DOHH2 (cell line): ENCODE results near the gene RBX1.

Experiments
- H3F3A ChIP-seq: fragments of 200-600 bp; sonication (generic), shearing (Covaris generic); 2 replicates; pipeline ENCODE4 v1.6.0; 2016; ENCODE audit warnings: antibody characterized with exemption, mild to moderate bottlenecking; ENCODE audit not compliant: control insufficient read depth, insufficient read depth
- H3K27ac ChIP-seq: fragments of 200-600 bp; sonication (generic); 2 replicates; pipeline ENCODE4 v1.5.1; 2014; ENCODE audit warnings: low read depth, mild to moderate bottlenecking, low read length, moderate library complexity
- H3K27me3 ChIP-seq: fragments of 200-600 bp; sonication (generic); 2 replicates; pipeline ENCODE4 v1.6.1; 2014; ENCODE audit warnings: mild to moderate bottlenecking, low read length, mixed read lengths; ENCODE audit not compliant: control insufficient read depth
- H3K36me3 ChIP-seq: fragments of 200-600 bp; sonication (generic); 2 replicates; pipeline ENCODE4 v1.6.1; 2014; ENCODE audit warnings: mild to moderate bottlenecking, low read length, moderate library complexity, mixed read lengths; ENCODE audit not compliant: control insufficient read depth
- H3K4me1 ChIP-seq: fragments of 200-600 bp; sonication (generic); 2 replicates; pipeline ENCODE4 v1.6.1; 2014; ENCODE audit warnings: mild to moderate bottlenecking, low read length, mixed read lengths; ENCODE audit not compliant: control insufficient read depth
- H3K4me2 ChIP-seq: fragments of 200-600 bp; sonication (generic); 2 replicates; pipeline ENCODE4 v1.6.0; 2014; ENCODE audit warnings: mild to moderate bottlenecking, low read length, moderate library complexity
- H3K4me3 ChIP-seq: fragments of 200-600 bp; sonication (generic); 2 replicates; pipeline ENCODE4 v1.5.1; 2014; ENCODE audit warnings: mild to moderate bottlenecking, low read length, mixed read lengths
- H3K79me2 ChIP-seq: fragments of 200-600 bp; sonication (generic); 2 replicates; pipeline ENCODE4 v1.6.1; 2014; ENCODE audit warnings: mild to moderate bottlenecking, low read length, mixed read lengths; ENCODE audit not compliant: control insufficient read depth
- H3K9me2 ChIP-seq: fragments of 200-600 bp; sonication (generic); replicated peaks from 2 replicates; pipeline ENCODE4 v1.6.1; 2014; ENCODE audit warnings: mild to moderate bottlenecking, low read length, mixed read lengths; ENCODE audit not compliant: control insufficient read depth
- H3K9me3 ChIP-seq: fragments of 200-600 bp; sonication (generic); 2 replicates; pipeline ENCODE4 v1.6.1; 2014; ENCODE audit warnings: antibody characterized with exemption, low read length, mixed read lengths; ENCODE audit not compliant: control insufficient read depth, insufficient read depth
- H4K20me1 ChIP-seq: fragments of 200-600 bp; sonication (generic); 2 replicates; pipeline ENCODE4 v1.6.0; 2014; ENCODE audit warnings: low read depth, mild to moderate bottlenecking, antibody characterized with exemption, low read length, moderate library complexity; ENCODE audit not compliant: control insufficient read depth, insufficient read depth
- CTCF ChIP-seq: fragments of 200-600 bp; sonication (generic); IDR thresholded peaks from one replicate; pipeline ENCODE4 v1.5.1; 2014; ENCODE audit warnings: antibody characterized with exemption, mild to moderate bottlenecking, low read depth, low read length; ENCODE audit not compliant: poor library complexity, severe bottlenecking
- EZH2phosphoT487 ChIP-seq: fragments of 200-600 bp; sonication (generic); IDR thresholded peaks from 2 replicates; pipeline ENCODE4 v1.6.1; 2017; ENCODE audit warnings: borderline replicate concordance, mild to moderate bottlenecking, antibody characterized with exemption, low read length, moderate library complexity, mixed read lengths

Gene RBX1

GRCh38 chr22:40954113-40954512 is 2.9 kb downstream of the RBX1 start:
- H3K27me3 ChIP-seq: no peaks in the 10 kb centered on the region
- no peaks in the 10 kb centered on the region for H3K9me2 ChIP-seq
- H3K79me2 ChIP-seq: peaks cover 74% of the 10 kb centered on the region
- no peak overlapping the region for H3K27ac ChIP-seq
- H4K20me1 ChIP-seq: 0 out of 2 replicates have a peak, but pooled peaks cover 3% of the 10 kb centered on the region
- H3K4me2 ChIP-seq: no peak overlapping the region
- H3K9me3 ChIP-seq: no peaks in the 10 kb centered on the region
- TF ChIP-seq CTCF (no peak), EZH2phosphoT487 (no peak)
- peaks cover 56% of the 10 kb centered on the region for H3K36me3 ChIP-seq
- H3K4me3 ChIP-seq: no peak overlapping the region
- H3F3A ChIP-seq: 0 out of 2 replicates have a peak, but pooled peaks cover 2% of the 10 kb centered on the region
- peaks cover 20% of the 10 kb centered on the region for H3K4me1 ChIP-seq

GRCh38 chr22:40955571-40955970 is 4.4 kb downstream of the RBX1 start:
- Histone ChIP-seq H3K36me3 (peaks cover 70% of the 10 kb centered on the region), H3K4me3 (no peak overlapping the region), H4K20me1 (0 out of 2 replicates have a peak, but pooled peaks cover 3% of the 10 kb centered on the region), H3K4me1 (peaks cover 16% of the 10 kb centered on the region), H3K9me3 (no peaks in the 10 kb centered on the region), H3K79me2 (peaks cover 89% of the 10 kb centered on the region), H3K27ac (no peak overlapping the region), H3K4me2 (no peak overlapping the region), H3K9me2 (no peaks in the 10 kb centered on the region), H3K27me3 (no peaks in the 10 kb centered on the region), H3F3A (0 out of 2 replicates have a peak, but pooled peaks cover 2% of the 10 kb centered on the region)
- no peak for TF ChIP-seq EZH2phosphoT487
- no peak for TF ChIP-seq CTCF

- TF ChIP-seq CTCF (no peak), EZH2phosphoT487 (no peak)
- Histone ChIP-seq H3K9me2 (no peaks in the 10 kb centered on the region), H3K4me1 (peaks cover 12% of the 10 kb centered on the region), H3K4me3 (no peak overlapping the region), H4K20me1 (0 out of 2 replicates have a peak, but pooled peaks cover 3% of the 10 kb centered on the region), H3K4me2 (no peak overlapping the region), H3K27me3 (no peaks in the 10 kb centered on the region), H3K79me2 (peaks cover 94% of the 10 kb centered on the region), H3K27ac (no peak overlapping the region), H3F3A (0 out of 2 replicates have a peak, but pooled peaks cover 2% of the 10 kb centered on the region), H3K36me3 (peaks cover 77% of the 10 kb centered on the region), H3K9me3 (no peaks in the 10 kb centered on the region)
Observed at GRCh38 chr22:40957601-40958000, 6.4 kb downstream of the RBX1 start.
